Fibroblast of the aortic adventitia (primary cell): ENCODE measurements around the gene PDXP. TPM values are rescaled to one million over a fixed set of nuclear protein-coding genes. Genes with fewer than 3 reads are reported as not detected.
"Not testable (repeated sequence)": the region's sequence is repeated elsewhere in the genome, so short reads cannot be mapped to it uniquely, and the experiment has no call there.

Experiments
- DNase-seq: peaks from one replicate; pipeline ENCODE4 v3.0.0-alpha.2; 2010; ENCODE audit warnings: low read depth
- H3K4me3 ChIP-seq: 2 replicates; pipeline ENCODE4 v1.5.1; 2011; ENCODE audit warnings: low read depth, mild to moderate bottlenecking, control low read depth, low read length, moderate library complexity
- total RNA-seq: library from RNA; depleted of rRNA; stranded (reverse); fragments of >200 nt; gene quantifications from 2 replicates; pipeline ENCODE4 v1.2.3, GENCODE V29; 2012; ENCODE audit warnings: low replicate concordance
- TF ChIP-seq, protein P1 (sequence below): IDR thresholded peaks from 2 replicates; pipeline ENCODE4 v1.5.1; 2011; ENCODE audit warnings: mild to moderate bottlenecking, low read length, control low read depth, inconsistent platforms; ENCODE audit not compliant: insufficient read depth

PDXP gene, protein sequence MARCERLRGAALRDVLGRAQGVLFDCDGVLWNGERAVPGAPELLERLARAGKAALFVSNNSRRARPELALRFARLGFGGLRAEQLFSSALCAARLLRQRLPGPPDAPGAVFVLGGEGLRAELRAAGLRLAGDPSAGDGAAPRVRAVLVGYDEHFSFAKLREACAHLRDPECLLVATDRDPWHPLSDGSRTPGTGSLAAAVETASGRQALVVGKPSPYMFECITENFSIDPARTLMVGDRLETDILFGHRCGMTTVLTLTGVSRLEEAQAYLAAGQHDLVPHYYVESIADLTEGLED
- total RNA-seq = 3.4 and 7.4 TPM in 2 replicates

DNA sequence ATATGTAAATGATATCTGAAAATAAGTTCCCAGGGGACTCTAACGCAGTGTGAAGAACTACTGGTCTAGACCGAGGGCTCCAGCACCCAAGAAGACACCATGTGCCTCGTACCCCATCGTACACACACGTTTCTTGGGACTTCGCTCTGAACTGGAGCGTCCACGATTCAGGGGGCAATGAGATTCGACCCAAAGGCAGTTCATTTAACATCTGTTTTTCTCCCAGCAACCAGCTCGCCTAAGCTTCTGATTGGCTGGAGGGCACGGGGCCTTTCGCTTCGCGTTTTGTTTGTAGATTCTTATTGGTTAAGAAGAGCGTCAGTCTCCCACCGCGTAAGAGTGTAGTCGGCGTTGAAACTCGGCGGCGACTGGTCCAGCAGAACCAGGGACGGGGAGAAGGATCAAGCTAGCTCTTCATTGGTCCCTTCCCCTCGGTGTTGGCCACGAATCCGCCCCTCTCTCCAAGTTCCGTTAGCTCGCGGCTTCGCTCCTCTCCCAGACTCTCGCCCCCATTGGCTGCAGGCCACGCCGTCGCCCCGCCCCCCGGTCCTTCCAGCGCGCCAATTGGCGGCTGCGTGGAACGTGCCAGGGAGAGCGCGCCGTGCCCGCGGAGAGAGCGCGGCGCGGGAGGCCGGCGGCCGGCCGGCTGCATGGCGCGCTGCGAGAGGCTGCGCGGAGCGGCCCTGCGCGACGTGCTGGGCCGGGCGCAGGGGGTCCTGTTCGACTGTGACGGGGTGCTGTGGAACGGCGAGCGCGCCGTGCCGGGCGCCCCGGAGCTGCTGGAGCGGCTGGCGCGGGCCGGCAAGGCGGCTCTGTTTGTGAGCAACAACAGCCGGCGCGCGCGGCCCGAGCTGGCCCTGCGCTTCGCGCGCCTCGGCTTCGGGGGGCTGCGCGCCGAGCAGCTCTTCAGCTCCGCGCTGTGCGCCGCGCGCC lies at the start of gene PDXP:
TSS of gene PDXP (plus strand) at position 591 of the 933 bp plus-strand sequence. CDS start at position 651, 60 bp downstream.
- TF ChIP-seq, protein P1, sequence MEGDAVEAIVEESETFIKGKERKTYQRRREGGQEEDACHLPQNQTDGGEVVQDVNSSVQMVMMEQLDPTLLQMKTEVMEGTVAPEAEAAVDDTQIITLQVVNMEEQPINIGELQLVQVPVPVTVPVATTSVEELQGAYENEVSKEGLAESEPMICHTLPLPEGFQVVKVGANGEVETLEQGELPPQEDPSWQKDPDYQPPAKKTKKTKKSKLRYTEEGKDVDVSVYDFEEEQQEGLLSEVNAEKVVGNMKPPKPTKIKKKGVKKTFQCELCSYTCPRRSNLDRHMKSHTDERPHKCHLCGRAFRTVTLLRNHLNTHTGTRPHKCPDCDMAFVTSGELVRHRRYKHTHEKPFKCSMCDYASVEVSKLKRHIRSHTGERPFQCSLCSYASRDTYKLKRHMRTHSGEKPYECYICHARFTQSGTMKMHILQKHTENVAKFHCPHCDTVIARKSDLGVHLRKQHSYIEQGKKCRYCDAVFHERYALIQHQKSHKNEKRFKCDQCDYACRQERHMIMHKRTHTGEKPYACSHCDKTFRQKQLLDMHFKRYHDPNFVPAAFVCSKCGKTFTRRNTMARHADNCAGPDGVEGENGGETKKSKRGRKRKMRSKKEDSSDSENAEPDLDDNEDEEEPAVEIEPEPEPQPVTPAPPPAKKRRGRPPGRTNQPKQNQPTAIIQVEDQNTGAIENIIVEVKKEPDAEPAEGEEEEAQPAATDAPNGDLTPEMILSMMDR = no peak
- DNase-seq = peak; percentile 100
- H3K4me3 ChIP-seq = peak within 1 kb of the TSS; percentile 78

DNA sequence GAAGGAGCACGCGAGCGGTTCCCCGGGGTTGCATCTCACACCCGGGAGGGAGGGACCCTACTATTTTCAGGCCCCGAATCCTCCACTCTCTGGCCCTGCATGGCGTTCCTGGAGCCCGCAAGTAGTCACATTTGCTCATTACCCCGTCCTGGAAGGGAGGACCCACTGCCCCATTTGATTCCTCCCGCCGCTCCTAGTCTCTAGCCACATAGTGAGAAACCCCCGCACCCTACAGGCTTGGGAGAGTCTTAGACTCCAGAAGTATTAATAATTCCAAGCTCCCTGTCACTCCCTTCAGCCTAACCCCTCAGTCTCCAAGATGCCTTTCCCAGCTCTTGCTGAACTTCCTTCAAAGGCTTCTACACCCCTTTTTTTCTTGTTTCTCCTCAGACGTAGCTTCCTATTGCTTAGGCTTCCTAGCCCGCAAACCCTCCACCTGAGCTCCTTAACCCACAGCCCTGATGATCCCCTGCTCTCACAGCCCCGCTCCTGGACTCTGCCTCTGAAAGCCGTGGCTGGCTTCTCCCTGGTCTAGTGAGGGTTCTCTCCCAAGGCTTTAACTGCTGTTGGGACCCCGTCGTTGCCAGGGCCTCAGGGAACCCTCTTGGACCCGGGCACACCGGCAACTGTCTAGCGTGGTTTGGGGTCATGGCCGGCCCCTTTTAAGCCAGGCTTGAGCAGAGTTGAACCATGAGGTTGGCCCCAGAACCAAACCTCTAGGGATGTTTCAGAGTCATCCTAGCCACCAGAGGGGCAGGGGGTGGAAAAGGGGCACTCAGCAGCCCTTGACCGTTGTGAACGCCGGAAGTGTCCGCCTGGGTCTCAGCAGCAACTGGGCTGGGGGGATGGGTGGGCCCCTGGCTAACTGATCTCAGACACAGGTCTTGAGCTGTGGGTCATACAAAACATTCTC lies 49.0 kb upstream of the PDXP start:
- DNase-seq = peak; percentile 20
- TF ChIP-seq, protein P1 = no peak
- H3K4me3 ChIP-seq = peak overlapping the region; percentile 85

DNA sequence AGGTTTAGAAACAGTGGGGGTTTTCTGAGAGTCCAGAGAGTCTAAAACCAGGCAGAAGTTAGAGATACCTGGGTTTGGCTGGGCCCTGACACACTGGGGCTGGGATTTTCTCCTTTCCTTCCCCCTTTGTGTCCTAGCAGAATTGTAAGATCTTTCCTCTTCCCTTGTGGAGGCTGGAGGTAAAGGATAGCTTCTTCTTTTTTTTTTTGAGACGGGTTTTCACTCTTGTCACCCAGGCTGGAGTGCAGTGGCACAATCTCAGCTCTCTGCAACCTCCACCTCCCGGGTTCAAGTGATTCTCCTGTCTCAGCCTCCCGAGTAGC lies 48.4 kb upstream of the PDXP start:
- H3K4me3 ChIP-seq = peak overlapping the region; percentile 85
- DNase-seq = not testable (repeated sequence)

DNA sequence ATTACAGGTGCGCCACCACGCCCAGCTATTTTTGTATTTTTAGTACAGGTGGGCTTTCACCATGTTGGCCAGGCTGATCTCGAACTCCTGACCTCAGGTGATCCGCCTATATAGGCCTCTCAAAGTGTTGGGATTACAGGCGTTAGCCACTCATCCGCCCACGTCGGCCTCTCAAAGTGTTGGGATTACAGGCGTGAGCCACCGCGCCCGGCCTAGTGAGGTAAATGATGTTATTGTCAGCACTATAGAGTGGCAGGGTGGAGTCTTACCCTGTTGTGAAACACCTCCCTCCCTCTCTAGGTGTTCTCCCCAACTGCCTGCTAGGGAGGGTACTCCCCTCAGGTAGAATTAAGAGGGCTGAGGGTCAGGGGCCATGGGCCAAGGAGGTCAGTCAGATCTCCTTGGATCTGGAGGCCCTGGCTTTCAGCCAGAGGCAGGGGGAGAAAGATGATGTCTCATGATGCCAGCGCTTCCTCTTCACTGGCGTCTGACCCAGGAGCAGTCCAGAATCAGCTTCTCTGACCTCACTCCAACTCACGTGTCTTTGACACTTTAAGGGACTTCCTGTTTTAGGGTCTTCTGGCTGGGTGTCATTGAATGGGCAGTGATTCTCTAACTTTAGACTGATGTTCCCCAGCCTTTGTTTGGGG lies 47.9 kb upstream of the PDXP start:
- TF ChIP-seq, protein P1 = no peak
- H3K4me3 ChIP-seq = peak overlapping the region; percentile 6
- no peak for DNase-seq

DNA sequence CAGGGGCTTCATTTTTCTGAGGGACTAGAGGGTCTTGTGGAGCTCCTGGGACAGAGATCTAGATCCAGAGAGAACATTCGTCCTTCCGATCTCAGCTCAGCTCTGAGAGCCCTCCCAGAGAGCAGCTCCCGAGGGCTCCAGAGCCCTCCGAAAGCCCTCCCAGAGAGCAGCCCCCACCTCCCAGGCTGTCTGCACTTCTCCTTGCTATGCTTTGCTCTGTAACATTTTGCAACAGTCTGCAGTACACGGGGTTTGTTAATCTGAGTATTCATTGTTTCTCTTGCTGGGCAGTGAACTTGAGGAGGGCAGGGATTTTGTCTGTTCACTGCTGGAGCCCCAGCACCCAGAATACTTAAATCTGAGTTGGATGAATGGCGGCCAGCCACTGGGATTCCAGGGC lies 47.3 kb upstream of the PDXP start:
- TF ChIP-seq, protein P1 = no peak
- no peak for DNase-seq
- no peak overlapping the region for H3K4me3 ChIP-seq

DNA sequence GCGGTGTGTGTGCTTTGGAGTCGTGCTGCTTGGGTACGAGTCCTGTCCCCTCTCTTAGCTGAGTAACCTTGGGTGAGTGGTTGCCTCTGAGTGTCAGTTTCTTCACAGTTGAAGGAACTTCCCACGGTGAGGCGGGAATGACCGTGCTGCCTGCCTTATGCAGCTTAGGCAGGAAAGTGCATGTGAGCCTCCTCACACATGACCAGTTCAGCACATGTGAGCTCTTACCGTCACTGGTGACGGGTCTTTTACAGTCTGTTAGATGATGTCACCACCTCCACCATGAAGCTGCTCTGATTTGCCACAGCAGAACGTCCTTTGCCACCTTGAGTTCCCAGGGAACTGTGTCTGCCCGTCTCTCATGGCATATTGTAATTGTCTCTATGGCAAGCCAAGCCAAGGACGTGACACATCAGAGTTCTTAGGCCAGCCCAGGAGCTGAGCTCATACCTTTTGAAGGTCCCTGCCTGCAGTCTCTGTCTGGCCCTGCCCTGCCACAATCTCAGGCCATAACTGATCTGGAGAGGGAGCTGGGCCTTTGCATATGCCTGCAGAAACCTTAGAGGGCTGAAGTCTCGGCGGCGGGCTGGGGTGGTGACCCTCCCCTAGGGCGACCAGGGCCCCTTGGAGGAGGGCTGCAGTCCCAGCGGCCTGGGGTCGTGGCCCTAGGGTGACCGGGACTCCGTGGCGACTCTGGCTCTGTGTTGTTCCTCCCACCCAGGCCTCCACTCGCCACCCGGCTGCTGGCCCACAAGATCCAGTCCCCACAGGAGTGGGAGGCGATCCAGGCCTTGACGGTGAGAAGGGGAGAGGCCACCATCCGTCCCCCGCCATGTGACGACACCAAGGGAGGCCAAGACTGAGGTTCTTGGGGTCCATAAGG lies 42.1 kb upstream of the PDXP start:
- no peak overlapping the region for H3K4me3 ChIP-seq
- TF ChIP-seq, protein P1 = no peak
- no peak for DNase-seq
